ENCODE measurements around the gene KLB. TPM values are rescaled to one million over a fixed set of nuclear protein-coding genes. Genes with fewer than 3 reads are reported as not detected.
"Not testable (repeated sequence)": the region's sequence is repeated elsewhere in the genome, so short reads cannot be mapped to it uniquely, and the experiment has no call there.

The KLB gene
- total RNA-seq, 6 experiments from 2014 or later, result not detected

DNA sequence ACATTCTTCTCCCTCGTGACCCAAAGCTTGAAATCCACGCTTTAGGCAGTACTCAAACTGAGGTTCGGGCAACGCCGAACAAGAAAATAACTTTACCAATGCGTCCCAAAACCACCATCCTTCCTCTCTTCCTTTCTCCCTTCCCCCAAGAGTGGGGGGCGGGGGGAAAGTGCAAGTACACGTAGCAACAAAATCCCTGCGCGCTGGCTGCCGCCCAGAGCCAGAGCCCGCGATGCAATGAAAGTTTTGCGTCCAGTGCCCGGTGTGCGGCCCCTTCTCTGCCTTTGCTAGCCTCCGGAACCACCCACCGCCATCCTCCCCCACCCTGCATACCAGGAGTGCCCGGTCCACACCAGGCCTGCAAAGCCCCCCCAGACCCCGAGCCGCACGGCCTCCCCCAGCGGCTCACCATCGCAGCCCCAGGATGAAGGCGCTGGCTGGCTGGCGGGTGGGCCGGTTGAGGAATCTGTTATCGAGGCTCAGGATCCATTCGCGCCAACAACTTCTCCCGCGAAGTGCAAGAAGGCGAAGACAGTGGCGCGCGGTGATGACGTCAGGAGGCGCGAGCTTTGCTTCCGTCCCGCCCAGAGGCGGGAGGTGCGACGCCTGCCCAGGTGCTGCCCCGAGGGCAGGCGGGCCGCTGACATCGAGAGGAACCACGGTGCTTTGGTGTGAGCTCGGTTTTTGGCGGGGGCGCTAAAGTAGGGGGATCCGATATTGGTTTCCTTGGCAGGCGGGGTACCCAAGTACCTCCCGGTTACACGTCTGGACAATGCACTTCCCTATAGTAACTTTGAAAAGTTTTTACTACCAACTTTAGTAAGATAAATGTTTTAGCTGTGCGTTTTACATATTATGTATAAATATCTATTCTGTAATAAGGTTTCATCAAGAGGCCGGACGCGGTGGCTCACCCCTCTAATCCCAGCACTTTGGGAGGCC is 40.6 kb upstream of the KLB start, which contains the start of gene RFC1:
Gene RFC1, minus strand, starts transcription at position 533 of the 942 bp plus-strand sequence. Its CDS starts 121 bp downstream, at position 412.
- TF ChIP-seq, protein P1, sequence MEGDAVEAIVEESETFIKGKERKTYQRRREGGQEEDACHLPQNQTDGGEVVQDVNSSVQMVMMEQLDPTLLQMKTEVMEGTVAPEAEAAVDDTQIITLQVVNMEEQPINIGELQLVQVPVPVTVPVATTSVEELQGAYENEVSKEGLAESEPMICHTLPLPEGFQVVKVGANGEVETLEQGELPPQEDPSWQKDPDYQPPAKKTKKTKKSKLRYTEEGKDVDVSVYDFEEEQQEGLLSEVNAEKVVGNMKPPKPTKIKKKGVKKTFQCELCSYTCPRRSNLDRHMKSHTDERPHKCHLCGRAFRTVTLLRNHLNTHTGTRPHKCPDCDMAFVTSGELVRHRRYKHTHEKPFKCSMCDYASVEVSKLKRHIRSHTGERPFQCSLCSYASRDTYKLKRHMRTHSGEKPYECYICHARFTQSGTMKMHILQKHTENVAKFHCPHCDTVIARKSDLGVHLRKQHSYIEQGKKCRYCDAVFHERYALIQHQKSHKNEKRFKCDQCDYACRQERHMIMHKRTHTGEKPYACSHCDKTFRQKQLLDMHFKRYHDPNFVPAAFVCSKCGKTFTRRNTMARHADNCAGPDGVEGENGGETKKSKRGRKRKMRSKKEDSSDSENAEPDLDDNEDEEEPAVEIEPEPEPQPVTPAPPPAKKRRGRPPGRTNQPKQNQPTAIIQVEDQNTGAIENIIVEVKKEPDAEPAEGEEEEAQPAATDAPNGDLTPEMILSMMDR (IDR thresholded peaks at IDR 0.05), result no peak
- peaks cover 19% of the 10 kb centered on the region for H3K4me1 Mint-ChIP-seq (ENCODE audit: low read depth)
- peak within 1 kb of the TSS; percentile 86 for H3K27ac Mint-ChIP-seq
- peak; percentile 83 for DNase-seq
- H3K27me3 Mint-ChIP-seq (ENCODE audit: insufficient read depth), result peaks cover 6% of the 10 kb centered on the region; the same call in 1 of the 2 replicates
- H3K9me3 Mint-ChIP-seq, result peaks cover 6% of the 10 kb centered on the region
- H3K36me3 Mint-ChIP-seq (ENCODE audit: low read depth), result peaks cover 7% of the 10 kb centered on the region; the same call in 1 of the 2 replicates
- peak within 1 kb of the TSS; percentile 96 for H3K4me3 Mint-ChIP-seq

DNA sequence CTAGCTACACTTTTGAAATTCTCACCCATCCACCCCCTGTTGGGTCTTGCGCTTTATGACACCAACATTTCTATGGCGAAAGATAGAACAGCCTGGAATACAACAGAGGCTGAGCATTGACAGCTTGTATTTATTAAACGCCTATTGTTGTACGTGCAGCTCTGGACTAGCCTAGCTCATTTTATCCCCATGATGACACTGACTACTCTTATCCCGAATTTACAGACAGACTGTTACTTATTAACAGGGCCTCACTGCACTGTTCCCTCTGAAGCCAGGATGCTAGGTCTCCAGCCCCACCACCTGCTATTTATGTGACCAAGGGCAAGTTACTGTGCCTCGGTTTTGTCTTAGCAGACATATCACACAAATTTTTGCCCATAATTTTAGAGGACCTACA is 39.6 kb upstream of the KLB start:
- Mint-ChIP-seq H3K27ac (no peak overlapping the region), H3K36me3 (ENCODE audit: low read depth) (peaks cover 16% of the 10 kb centered on the region), H3K9me3 (peaks cover 17% of the 10 kb centered on the region), H3K27me3 (ENCODE audit: insufficient read depth) (peaks cover 11% of the 10 kb centered on the region), H3K4me1 (ENCODE audit: low read depth) (peaks cover 19% of the 10 kb centered on the region), H3K4me3 (0 out of 2 replicates have a peak overlapping the region, but pooled peaks have one; percentile 96)
- TF ChIP-seq, protein P1 (IDR thresholded peaks at IDR 0.05), result no peak
- DNase-seq, result no peak

DNA sequence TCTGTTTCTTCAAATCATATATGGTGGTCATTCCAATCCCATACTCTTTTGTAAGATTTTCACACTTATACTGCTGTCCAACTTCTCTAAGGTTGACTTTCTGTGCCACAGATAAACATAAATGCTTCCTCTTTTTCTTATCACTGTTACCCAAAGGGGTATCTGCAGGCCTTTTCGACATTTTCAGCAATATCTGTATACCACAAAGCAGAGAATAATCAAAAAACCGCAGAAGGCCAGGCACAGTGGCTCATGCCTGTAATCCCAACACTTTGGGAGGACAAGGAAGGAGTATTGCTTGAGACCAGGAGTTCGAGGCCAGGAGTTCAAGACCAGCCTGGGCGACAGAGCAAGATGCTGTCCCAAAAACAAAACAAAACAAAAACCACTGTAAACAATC is 37.4 kb upstream of the KLB start:
- H3K27ac Mint-ChIP-seq, result no peak overlapping the region
- peaks cover 18% of the 10 kb centered on the region for H3K36me3 Mint-ChIP-seq (ENCODE audit: low read depth)
- peaks cover 14% of the 10 kb centered on the region for H3K4me1 Mint-ChIP-seq (ENCODE audit: low read depth)
- H3K9me3 Mint-ChIP-seq, result peaks cover 19% of the 10 kb centered on the region
- H3K27me3 Mint-ChIP-seq (ENCODE audit: insufficient read depth), result peaks cover 16% of the 10 kb centered on the region
- no peak for DNase-seq
- TF ChIP-seq, protein P1 (IDR thresholded peaks at IDR 0.05), result no peak
- H3K4me3 Mint-ChIP-seq, result no peak overlapping the region

DNA sequence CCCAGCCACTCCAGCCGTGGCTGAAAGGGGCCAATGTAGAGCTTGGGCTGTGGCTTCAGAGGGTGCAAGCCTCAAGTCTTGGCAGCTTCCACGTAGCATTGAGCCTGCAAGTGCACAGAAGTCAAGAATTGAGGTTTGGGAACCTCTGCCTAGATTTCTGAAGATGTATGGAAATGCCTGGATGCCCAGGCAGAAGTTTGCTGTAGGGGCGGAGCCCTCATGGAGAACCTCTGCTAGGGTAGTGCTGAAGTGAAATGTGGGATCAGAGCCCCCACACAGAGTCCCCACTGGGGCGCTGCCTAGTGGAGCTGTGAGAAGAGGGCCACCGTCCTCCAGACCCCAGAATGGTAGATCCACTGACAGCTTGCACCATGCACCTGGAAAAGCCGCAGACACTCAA is 35.5 kb upstream of the KLB start:
- Mint-ChIP-seq H3K36me3 (ENCODE audit: low read depth) (peaks cover 18% of the 10 kb centered on the region; the same call in 1 of the 2 replicates), H3K9me3 (peaks cover 19% of the 10 kb centered on the region), H3K27me3 (ENCODE audit: insufficient read depth) (peaks cover 17% of the 10 kb centered on the region)
- not testable (repeated sequence) for DNase-seq; H3K4me3 Mint-ChIP-seq; H3K4me1 Mint-ChIP-seq (ENCODE audit: low read depth); H3K27ac Mint-ChIP-seq

DNA sequence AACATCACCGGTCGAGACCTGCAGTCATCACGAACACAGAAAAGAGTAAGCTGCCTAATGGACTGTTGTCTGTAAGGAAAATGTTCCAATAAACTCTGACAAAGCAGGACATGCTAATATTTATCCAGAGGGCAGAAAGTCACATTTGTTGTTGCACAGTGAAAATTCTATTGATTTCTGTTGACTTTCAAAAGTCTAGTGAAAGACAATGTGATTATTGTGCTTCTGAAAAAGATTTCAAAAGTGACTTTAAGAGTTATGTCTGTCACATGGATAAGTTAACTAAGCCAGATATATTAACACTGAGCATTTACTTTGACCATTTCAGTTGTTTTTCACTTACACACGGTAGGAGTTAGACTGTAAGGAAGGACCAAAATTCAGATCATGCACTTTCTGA is 31.3 kb upstream of the KLB start:
- peaks cover 20% of the 10 kb centered on the region; the same call in 1 of the 2 replicates for H3K36me3 Mint-ChIP-seq (ENCODE audit: low read depth)
- TF ChIP-seq, protein P1 (IDR thresholded peaks at IDR 0.05), result no peak
- no peak for DNase-seq
- peaks cover 37% of the 10 kb centered on the region for H3K27me3 Mint-ChIP-seq (ENCODE audit: insufficient read depth)
- peaks cover 22% of the 10 kb centered on the region for H3K9me3 Mint-ChIP-seq
- no peaks in the 10 kb centered on the region for H3K4me1 Mint-ChIP-seq (ENCODE audit: low read depth)
- H3K27ac Mint-ChIP-seq, result no peak overlapping the region
- no peak overlapping the region for H3K4me3 Mint-ChIP-seq

DNA sequence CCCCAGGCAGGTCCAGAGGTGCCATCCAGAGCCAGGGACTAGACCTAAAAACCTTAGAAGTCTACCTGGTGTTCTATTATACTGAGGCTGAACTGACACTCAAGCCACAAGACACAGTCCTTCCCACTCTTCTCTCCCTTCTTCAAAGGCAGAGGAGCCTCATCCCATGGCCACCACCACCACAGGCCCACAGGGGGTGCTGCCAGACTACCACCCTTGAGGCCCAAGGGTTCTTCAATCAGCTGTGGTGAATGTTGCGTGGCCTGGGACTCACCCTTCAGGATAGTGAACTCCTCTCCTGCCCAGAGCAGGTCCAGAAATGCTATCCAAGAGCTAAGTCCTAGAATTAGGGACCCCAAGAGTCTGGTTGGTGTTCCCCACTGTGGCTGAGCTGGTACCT is 23.0 kb upstream of the KLB start:
- Mint-ChIP-seq H3K36me3 (ENCODE audit: low read depth) (peaks cover 5% of the 10 kb centered on the region; the same call in 1 of the 2 replicates), H3K27ac (no peak overlapping the region), H3K4me1 (ENCODE audit: low read depth) (no peaks in the 10 kb centered on the region), H3K9me3 (peaks cover 5% of the 10 kb centered on the region; the same call in 1 of the 2 replicates), H3K27me3 (ENCODE audit: insufficient read depth) (peaks cover 31% of the 10 kb centered on the region), H3K4me3 (no peak overlapping the region)
- TF ChIP-seq, protein P1 (IDR thresholded peaks at IDR 0.05), result no peak
- no peak for DNase-seq

All from HFFc6 (cell line).